HG03135 (cell line): Measurements from ENCODE around the gene PGAM5.

Experiments used
- ATAC-seq: cut with Tn5 transposase; IDR thresholded peaks from one replicate; pipeline ENCODE4 v1.9.1; 2021; ENCODE audit warnings: mild to moderate bottlenecking, moderate library complexity; ENCODE audit not compliant: unreplicated experiment

Gene PGAM5

GRCh38 chr12:132719141-132719953 lies 8.7 kb downstream of the PGAM5 start:
- ATAC-seq: no peak

DNA sequence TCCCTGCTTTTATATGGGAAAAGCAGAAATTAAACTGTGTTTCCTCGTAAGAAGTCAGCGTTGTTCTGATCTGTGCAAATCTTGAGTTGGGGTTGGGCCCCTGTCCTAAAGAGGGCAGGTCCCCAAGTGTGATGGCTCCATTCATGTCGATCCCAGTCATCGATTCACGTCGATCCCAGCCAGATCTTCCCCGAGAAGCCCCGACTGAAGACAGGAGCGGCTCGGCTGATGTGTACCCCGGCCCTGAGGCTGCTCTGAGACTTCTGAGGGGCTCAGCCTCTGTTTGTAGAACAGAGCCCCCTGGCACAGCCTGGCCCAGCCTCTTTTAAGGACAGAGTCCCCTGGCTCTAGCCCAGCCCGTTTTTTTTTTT lies 9.3 kb downstream of the PGAM5 start:
- ATAC-seq: no peak

GRCh38 chr12:132720606-132721345 lies 10.1 kb downstream of the PGAM5 start:
- no peak for ATAC-seq

GRCh38 chr12:132723015-132723763 lies 12.5 kb downstream of the PGAM5 start:
- ATAC-seq: no peak

- no peak for ATAC-seq
Measured at GRCh38 chr12:132723764-132724140, 13.1 kb downstream of the PGAM5 start.

- ATAC-seq: no peak
Measured at GRCh38 chr12:132724506-132725241, 14.0 kb downstream of the PGAM5 start.

GRCh38 chr12:132726386-132726785 lies 15.7 kb downstream of the PGAM5 start:
- ATAC-seq: no peak

- no peak for ATAC-seq
Measured at GRCh38 chr12:132727091-132727794, 16.6 kb downstream of the PGAM5 start.

DNA sequence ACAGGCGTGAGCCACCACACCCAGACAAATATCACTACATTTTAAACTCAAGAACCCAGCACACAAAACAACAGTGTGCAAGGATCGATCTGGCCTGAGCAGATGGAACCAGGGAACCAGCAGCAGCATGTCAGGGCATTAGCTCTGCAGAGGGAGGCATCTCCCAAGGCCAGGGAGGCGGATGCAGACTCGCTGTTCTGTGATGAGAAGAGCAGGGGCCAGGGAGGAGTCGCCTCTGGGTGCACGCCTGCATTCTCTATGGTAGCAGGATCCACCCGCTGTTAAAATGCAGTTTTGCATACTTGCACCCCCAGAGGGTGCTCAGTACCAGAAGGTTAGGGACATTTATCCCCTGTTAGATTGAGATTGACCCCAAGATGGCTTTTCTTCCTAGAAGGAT lies 17.9 kb downstream of the PGAM5 start:
- ATAC-seq: no peak

GRCh38 chr12:132729541-132730320 lies 19.1 kb downstream of the PGAM5 start:
- ATAC-seq: no peak

GRCh38 chr12:132730353-132730752 lies 19.7 kb downstream of the PGAM5 start:
- no peak for ATAC-seq

GRCh38 chr12:132731574-132731973 lies 20.9 kb downstream of the PGAM5 start:
- no peak for ATAC-seq

DNA sequence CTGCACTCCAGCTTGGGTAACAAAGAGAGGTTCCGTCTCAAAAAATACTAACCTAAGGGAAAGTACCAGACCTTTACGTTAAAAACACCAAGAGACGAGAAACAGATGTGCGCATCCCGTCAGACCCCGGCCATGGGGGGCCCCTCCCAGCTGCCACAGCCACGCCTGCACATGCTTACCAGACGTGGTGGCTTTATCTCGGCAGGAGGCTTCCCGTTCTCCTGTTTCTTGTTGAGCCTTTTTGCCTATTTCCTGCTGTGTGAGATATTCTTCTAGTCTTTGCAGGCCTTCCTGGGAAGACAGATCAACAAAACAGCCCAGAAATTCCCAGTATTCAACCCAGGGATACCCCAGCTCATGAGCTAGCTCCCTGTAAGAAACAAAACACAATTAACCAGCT lies 23.6 kb downstream of the PGAM5 start:
- ATAC-seq: no peak

DNA sequence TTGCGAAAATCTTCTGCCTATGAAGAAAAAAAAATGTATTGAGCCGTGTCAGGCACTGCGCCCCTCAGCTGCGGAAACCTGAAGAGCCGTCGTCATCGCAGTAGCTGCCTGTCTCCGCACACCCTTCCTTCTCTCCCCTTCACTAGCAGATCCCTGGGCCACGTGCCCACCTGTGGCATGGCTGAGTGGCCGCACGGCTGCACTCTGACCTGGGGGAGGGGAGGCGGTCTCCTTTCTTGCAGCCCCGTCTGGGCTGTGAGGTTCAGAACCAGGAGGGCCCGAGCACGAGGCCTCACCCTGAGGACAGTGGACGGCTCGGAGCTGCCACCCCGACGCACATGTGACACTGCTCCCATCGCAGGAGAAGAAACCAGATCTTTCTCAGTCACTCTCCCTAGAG lies 24.9 kb downstream of the PGAM5 start:
- ATAC-seq: no peak

DNA sequence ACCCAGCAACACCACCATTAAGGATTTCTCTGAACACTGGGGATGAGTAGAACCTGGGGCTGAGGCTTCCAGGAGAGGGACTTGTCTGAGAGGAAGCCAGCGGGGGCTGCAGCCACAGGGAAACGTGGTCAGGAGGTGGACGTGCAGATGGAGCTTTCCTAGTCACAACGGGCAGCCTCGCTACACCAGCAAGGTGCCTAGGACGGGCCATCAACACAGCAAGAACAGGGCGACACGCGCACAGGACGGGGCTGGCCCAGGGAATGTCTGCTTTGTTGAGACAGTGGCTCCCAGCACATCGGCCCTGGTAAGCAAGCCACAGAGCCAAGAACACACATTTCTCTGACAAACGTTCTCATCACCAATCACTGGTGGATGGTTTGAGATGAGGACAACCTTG lies 25.7 kb downstream of the PGAM5 start:
- no peak for ATAC-seq

DNA sequence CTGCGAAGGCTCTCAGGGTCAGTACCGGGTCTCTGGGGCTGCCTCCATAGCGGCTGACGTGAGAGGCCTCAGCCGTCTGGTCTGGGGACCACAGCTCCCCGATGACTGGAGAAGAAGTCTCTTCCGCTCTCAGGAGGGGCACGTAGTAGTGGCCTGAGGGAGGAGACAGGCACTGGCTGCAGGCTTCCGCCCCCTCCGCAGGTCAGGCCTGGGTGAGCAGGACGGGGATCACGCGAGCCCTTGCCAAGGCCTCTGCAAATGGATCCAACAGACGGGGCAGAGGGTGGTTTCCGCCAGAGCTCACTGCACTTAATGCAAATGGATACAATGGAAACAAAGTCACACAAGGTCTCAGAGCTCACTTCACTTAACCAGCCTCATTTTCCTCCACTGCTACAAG lies 26.3 kb downstream of the PGAM5 start:
- no peak for ATAC-seq

GRCh38 chr12:132739600-132740312 lies 29.1 kb downstream of the PGAM5 start:
- no peak for ATAC-seq

GRCh38 chr12:132740313-132740646 lies 29.6 kb downstream of the PGAM5 start:
- ATAC-seq: no peak

GRCh38 chr12:132740652-132741051 lies 30.0 kb downstream of the PGAM5 start:
- no peak for ATAC-seq
